DMS153 (cell line): ENCODE measurements around the gene CARD6.
A peak's percentile ranks its signal among the peaks of the same experiment; 100 is the strongest.
"Not testable (repeated sequence)": the region's sequence is repeated elsewhere in the genome, so short reads cannot be mapped to it uniquely, and the experiment has no call there.

Experiments used
- DNase-seq: peaks from one replicate; lab custom pipeline; 2025; lab: John Stamatoyannopoulos, UW

The CARD6 gene, protein sequence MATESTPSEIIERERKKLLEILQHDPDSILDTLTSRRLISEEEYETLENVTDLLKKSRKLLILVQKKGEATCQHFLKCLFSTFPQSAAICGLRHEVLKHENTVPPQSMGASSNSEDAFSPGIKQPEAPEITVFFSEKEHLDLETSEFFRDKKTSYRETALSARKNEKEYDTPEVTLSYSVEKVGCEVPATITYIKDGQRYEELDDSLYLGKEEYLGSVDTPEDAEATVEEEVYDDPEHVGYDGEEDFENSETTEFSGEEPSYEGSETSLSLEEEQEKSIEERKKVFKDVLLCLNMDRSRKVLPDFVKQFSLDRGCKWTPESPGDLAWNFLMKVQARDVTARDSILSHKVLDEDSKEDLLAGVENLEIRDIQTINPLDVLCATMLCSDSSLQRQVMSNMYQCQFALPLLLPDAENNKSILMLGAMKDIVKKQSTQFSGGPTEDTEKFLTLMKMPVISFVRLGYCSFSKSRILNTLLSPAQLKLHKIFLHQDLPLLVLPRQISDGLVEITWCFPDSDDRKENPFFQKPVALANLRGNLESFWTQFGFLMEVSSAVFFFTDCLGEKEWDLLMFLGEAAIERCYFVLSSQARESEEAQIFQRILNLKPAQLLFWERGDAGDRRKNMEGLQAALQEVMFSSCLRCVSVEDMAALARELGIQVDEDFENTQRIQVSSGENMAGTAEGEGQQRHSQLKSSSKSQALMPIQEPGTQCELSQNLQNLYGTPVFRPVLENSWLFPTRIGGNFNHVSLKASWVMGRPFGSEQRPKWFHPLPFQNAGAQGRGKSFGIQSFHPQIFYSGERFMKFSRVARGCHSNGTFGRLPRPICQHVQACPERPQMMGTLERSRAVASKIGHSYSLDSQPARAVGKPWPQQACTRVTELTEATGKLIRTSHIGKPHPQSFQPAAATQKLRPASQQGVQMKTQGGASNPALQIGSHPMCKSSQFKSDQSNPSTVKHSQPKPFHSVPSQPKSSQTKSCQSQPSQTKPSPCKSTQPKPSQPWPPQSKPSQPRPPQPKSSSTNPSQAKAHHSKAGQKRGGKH

DNA sequence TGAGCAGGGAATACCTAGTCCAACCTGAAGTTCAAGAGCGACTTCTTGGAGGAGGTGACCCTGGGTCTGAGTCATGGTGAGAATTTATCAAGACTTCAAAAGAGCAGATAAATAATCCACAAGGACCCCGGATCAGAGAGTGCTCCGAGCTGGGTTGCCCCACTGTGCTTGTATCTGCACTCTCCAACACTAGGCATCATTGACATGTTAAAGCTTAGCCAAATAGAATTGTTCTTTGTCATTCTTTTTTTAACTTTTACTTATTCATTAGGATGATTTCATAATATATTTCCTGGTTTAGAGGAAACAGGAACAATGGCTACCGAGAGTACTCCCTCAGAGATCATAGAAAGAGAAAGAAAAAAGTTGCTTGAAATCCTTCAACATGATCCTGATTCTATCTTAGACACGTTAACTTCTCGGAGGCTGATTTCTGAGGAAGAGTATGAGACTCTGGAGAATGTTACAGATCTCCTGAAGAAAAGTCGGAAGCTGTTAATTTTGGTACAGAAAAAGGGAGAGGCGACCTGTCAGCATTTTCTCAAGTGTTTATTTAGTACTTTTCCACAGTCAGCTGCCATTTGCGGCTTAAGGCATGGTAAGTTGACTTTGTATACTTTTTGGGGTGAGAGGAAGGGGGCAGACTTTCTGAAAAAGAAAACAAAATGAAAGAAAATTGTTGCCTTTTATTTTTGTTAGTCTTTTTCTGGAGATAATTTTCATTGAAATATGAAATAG, at the start of gene CARD6:
Gene CARD6 (plus strand): TSS at position 300 of the 738 bp plus-strand sequence. CDS start 16 bp downstream, at position 316.
- DNase-seq = peak; percentile 50

DNA sequence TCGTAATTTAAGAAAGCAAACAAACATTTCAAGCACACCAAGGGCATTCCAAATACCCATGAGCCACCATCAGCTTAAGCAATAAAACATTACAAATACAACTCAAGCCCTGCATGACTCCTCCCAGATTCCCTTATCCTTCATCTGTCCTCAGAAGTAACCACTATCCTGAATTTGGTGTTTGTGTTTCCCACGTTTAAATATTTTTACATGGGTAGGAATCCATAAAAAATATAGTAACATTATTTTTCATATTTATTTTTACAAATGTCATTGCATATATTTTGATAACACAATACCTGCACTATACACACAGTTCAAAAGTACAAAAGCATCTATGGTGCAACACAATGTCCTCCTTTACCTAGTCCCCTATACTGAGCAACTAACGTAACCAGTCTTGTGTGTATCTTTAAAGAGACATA, 49.4 kb upstream of the CARD6 start:
- DNase-seq = no peak

DNA sequence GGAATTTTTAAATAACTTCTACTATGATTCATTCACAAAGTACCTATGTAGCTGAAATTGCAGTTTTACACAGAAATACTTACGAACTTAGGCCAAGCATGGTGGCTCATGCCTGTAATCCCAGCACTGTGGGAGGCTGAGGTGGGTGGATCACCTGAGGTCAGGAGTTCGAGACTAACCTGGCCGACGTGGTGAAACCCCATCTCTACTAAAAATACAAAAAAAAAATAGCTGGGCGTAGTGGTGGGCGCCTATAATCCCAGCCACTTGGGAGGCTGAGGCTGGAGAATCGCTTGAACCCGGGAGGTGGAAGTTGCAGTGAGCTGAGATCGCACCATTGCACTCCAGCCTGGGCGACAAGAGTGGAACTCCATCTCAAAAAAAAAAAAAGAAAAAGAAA, 48.5 kb upstream of the CARD6 start:
- DNase-seq = not testable (repeated sequence)

DNA sequence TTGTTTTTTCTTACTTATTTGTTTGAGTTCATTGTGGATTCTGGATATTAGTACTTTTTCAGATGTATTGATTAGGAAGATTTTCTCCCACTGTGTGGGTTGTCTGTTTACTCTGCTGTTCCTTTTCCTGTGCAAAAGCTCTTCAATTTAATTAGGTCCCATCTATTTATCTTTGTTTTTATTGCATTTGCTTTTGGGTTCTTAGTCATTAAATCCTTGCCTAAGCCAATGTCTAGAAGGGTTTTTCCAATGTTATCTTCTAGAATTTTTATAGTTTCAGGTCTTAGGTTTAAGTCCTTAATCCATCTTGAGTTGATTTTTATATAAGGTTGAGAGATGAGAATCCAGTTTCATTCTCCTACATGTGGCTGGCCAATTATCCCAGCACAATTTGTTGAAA, 46.8 kb upstream of the CARD6 start:
- DNase-seq = not testable (repeated sequence)

DNA sequence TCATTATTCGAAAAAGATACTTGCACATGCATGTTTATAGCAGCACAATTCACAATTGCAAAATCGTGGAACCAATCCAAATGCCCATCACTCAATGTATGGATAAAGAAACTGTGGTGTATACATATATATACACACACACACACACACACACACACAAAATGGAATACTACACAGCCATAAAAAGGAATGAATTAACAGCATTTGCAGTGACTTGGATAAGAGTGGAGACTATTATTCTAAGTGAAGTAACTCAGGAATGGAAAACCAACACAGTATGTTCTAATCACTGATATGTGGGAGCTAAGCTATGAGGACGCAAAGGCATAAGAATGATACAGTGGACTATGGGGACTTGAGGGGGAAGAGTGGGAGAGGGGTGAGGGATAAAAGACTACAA, 46.3 kb upstream of the CARD6 start:
- DNase-seq = not testable (repeated sequence)

DNA sequence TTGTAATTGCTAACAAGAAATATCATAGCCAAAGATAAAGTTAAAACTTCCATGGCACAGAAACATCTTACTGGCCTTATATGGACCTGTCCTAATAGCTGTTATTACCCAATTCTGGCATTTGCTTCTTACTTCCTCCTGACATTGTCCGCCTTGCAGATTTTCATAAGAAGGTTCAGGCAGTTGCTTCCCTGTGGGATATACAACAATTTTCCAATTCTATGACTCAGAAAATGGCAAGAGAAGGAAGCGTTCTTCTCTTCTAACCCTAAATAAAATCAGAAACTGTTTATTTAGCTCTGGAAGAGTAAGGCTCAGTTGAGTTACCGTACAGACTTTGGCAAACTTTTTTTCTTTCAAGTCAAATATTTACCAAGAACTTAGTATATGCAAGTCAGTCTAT, 44.7 kb upstream of the CARD6 start:
- no peak for DNase-seq

DNA sequence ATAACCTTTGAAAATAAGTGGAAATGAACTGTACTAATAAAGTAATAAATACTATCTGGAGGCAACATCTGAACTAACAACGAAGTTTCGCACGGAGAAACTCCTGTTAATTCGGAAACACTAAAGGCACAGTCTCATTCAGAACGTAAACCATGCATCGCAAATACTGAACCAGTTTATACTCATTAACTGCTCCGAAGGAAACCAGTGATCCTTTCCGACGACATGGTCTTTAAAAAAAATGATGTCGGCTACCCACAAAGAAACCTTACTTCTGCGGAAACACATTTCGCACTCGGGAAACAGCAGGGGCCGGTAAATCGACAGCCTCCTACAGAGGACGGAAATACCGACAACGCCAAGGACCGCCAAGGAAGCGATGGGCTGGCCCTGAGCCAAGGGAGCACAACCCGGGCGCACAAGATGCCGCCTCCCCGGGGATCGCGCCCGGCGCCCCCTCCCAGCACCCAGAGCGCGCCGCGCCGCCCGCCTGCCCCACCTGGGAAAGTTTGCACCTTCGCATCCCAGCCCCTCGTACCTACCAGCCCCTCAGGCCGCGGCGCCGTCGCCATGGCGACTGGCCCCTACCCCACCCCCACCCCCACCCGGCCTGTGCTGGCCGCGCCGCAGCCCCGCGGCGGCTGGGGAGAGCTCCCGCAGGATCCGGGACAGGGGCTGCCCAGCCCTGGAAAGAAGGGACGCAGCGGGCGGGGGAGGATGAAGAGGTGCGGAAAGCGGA, 43.7 kb upstream of the CARD6 start:
- DNase-seq = peak; percentile 46

DNA sequence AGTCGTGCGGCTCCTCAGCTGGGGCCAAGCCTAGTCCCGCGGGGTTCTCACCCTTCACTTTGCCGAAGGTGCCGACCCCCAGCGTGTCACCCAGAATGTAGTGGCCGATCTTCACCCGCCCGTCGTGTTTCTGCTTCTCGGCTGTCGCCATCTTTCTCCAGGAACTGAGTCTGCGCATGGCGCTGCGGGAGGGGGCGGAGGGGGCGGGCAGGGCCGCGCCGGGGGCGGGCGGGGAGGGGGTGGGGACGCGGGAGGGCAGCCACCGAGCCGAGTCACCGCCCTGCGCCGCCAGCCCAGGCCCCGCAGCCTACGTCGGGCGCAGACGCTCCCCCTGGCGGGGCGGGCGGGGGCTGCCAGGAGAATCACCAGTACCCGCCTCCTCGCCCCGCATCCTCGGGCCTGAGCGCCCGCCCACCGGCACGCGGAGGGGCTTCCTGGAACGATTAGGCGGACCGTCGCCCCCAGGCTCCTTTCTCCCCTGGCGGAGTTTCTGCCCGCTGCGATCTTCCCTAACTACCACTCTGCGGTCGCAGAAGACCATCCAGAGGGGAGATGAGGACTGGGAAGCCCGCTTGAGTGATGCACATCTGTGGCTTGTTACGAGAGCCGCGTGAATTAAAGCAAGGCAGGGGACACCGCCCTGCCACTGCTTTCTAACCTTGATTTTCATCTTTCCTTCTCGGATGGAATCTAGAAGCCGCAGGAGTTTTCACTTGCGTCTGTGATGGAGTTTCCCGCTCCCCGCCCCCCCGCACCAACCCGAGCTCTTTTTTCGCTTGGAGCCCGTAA, 43.0 kb upstream of the CARD6 start, which contains the start of gene PRKAA1:
Gene PRKAA1 (minus strand): TSS at position 363 of the 789 bp plus-strand sequence. CDS start 185 bp downstream, at position 178.
- peak; percentile 82 for DNase-seq

DNA sequence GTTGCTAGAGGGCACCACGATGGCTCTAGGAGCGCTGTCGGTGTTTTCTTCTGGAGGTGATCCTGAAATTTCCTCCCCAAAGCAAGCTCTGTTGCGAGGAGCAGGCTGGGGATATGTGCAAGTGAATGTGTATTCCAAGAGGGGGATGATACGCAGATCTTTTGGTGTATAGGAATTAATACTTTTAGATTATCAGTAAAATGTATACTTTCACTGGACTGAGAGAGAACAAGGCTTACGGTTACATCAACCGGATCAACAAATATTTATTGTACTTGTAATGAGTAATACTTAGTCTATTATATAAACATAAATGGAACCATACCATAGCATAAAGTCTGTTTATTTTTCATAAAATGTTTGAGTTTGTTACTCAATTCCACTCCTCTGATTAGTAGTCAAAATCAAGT, 42.4 kb upstream of the CARD6 start:
- DNase-seq = no peak

DNA sequence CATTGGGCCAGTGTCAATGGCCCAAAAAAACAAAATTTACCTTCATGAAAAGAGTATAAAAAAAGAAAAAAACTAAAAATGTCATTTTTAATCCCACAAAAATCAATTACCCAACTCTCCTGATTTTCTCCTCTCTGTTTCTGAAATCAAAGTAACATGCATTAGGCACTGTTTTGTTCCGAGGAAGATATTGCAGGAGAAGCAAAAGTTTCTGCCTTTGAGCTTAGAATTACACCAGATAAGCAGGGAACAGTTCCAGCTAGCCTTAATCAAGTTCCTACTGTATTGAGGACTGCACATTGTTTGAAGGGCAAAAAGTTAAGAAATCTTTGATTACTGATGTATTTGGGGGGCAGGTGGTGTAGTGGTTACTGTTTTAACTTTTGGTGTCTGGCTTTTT, 41.9 kb upstream of the CARD6 start:
- DNase-seq = no peak

DNA sequence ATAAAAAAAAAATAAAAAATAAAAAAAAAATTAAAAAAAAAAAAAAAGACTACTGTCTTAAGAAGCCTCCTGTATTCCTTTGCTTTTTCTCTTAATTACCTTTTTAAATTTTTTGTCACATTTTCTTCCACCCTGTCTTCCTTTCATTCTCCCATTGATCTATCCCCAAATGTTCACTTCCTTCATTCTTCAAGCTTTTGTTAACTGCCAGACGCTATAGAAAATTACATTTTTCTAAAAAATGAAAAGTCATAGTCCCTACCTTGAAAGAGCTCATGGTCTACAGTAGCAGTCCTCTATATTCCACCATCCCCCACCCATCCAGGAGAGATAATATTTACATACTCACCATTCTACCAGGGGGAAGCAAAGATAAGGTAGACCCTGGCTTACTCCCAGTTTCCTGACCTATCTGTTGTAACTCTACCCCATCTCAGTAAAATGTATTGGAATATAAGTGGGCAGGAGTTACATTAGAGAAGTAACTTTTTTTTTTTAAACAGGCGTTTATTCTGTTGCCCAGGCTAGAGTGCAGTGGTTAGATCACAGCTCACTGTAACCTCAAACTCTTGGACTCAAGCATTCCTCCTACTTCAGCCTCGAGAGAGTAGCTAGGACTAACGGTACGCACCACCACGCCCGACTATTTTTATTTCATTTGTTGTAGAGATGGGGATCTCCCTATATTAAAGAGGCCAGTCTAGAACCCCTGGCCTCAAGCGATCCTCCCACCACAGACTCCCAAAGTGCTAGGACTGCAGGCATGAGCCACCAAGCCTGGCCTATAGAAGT, 39.2 kb upstream of the CARD6 start:
- no peak for DNase-seq

DNA sequence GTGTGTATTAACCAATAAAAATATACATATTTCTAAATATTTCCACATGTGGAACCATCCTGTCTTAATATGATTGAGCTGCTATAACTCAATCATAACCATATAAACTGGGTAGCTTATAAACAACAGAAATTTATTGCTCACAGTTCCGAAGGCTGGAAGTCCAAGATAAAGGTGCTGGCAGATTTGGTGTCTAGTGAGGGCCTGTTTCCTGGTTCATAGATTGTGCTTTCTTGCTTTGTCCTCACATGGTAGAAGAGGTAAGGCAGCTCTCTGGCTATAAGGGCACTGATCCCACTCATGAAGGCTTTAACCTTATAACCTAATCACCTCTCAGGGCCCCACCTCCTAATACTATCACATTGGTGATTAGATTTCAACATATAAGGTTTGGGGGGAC, 29.0 kb upstream of the CARD6 start:
- no peak for DNase-seq

DNA sequence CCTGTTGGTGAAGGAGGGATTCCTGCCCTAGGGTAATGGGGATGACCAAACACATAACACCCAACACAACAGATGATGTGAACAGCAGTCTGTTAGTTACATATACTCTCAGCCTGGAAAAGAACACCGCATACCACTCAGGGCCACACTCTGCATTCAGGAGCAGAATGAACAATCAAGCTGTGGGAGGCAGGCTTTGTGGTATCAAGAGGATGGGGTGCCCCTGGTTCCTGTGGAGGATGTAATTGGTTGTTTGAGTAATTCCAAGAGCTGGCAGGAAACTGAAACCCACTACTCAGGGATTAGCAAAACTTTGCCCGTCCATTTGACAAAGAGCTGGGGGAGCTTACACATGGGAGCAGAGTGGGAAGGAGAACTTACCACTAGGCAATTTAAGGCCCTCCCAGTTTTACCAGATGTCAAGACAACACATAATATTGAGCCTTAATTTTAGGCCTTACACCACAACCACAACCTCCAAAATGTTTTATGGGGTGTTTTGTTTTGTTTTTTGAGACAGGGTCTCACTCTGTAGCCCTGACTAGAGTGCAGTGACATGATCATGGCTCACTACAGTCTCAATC, 27.4 kb upstream of the CARD6 start:
- DNase-seq = no peak

DNA sequence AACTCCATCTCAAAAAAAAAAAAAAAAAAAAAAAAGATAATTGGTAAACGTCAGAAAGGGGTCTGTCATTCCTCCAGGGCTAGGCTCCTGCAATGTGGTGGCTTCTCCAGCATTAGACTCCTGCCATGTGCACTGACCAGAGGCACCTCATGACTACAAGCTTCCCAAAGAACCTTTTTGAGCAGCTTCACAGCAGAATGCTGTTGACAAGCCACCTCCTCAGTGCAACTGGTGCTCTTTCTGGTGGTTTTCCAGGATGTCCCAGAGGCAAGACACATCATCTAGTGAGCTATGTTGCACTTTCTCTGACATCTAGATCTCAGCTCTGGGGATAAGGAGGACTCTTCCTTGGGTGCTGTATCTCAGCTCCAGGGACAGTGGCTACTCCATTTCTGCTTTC, 17.7 kb upstream of the CARD6 start:
- no peak for DNase-seq

DNA sequence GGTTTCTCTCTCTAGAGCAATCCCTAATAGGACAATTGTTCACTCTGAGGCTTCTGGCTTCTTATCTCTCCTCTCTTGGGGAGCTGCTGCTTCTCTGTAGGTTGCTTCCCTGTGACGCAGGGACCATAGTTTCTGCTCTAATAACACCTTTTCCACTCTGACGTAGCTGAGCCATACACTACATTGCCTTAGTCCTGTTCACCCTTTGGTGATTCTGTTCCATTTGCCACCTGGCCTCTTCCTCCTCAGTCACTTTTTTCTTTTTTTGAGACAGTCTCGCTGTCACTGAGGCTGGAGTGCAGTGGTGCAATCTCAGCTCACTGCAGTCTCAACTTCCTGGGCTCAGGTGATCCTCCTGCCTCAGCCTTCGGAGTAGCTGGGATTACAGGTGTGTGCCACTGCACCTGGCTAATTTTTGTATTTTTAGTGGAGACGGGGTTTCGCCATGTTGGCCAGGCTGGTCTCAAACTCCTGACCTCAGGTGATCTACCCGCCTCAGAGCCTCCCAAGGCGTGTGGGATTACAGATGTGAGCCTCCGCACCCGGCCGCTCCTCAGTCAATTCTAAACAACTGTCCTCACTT, 15.6 kb upstream of the CARD6 start:
- not testable (repeated sequence) for DNase-seq

DNA sequence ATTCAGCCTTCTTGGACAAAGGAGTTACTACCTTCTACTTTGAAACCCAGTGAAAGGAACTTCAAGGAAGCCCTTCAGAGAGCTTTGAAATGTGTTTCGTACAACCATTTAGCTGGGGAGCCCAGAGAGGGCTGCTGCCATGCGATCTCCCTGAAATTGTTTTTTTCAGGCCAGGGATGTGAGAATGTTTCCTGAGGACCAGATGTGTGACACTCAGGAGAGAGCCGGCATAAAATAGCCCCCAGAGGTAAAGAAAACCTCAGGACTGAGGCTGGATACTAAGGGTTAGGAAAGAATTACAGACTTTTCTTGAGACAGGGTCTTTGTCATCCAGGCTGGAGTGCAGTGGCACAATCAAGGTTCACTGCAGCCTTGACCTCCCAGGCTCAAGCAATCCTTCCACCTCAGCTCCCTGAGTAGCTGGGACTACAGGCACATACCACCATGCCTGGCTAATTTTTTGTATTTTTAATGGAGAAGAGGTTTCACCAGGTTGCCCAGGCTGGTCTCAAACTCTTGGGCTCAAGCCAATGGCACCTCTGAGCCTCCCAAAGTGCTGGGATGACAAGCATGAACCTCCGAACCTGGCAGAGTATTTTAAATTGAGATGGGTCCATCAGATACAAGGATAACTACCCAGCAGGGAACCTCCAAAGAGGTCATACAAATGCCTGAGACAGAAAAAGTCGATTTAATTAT, 14.5 kb upstream of the CARD6 start:
- no peak for DNase-seq

DNA sequence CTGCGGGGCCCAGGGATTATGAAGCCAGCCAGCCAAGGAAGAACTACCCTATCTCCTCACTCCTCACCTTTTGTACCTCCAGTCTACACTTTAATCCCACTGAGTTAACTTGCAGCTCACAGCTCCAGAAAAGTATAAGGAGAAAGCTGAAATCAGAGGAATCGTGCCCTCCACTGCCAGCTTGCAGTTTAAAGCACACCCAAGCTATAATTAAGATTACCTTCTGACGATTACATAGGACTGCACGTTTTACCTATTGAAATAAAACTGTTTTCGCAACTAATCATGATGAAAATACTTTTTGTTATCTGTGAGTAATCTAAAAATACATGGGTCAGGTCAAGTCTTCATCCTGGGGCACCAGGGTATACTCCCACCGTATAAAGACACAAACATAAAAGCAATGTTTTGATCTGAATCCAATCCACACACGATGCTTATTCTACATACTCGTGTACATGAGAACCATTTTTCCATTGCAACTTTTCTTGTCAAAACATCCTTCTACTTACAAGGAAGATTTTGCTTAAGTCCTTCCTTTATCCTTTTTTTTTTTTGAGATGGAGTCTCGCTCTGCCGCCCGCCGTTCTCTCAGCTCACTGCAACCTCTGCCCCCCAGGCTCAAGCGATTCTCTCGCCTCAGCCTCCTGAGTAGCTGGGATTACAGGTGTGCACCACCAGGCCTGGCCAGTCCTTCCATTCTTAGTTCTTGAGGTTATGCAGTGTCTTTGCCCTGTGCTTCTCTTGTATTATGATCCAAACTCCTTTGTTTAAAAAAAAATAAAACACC, 13.8 kb upstream of the CARD6 start:
- DNase-seq = no peak
